ENCODE data around the gene MSH5. TPM values are rescaled to one million over a fixed set of nuclear protein-coding genes. Genes with fewer than 3 reads are reported as not detected.

The MSH5 gene
- 100 to 1,000 TPM in 1 of 2 experiments, 10 to 100 TPM in 1; 92.1 to 126 TPM for total RNA-seq

DNA sequence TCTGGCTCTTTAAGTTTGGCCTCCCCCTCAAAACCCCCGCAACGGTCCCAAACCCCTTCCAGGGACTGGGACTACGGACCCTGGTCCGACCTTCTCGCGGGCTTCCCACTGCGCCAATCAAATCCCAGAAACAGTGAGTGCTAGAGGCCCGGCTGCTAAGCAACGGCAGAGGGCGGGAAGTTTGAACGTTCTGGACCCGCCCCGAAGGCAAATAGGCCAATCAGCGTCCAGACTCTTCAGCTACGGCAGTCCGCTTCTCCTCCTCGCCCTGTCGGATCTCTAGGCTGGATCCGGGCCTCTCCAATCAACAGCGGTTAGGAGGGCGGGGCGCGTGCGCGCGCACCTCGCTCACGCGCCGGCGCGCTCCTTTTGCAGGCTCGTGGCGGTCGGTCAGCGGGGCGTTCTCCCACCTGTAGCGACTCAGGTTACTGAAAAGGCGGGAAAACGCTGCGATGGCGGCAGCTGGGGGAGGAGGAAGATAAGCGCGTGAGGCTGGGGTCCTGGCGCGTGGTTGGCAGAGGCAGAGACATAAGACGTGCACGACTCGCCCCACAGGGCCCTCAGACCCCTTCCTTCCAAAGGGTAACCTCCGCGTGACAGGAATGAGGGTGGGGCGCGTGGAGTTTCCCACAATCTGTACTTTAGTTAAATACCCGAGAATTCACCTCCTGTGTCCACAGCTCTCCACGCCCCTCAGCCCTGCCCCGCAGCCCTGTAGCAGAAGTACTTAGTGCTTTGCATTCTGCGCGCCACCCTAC lies at the start of gene MSH5:
MSH5 (plus strand) TSS at position 367 of the 758 bp plus-strand sequence. CDS start 462 bp downstream, outside the sequence.
- ChIA-PET POLR2A (interaction anchor here (0.5 to 1.6 kb wide), 8 partner anchors 30 to 1241 kb away, joined by 3 to 7 read pairs (median 4); partner anchors contain the start of genes CSNK2B, GPANK1 and NEU1), CTCF (interaction anchor here (0.6 to 3.3 kb wide), 13 partner anchors 9 to 184 kb away, joined by 3 to 15 read pairs (median 4); partner anchors contain the start of genes LSM2 and LY6G6C)
- Mint-ChIP-seq H3K27ac (peak within 1 kb of the TSS; percentile 86), H3K36me3 (ENCODE audit: low read depth) (peaks cover 54% of the 10 kb centered on the region), H3K4me1 (peaks cover 46% of the 10 kb centered on the region), H3K27me3 (no peaks in the 10 kb centered on the region), H3K4me3 (peak within 1 kb of the TSS; percentile 96), H3K9me3 (ENCODE audit: low read depth) (no peaks in the 10 kb centered on the region)
- ATAC-seq (peak; percentile 87), DNase-seq (peak; percentile 98)
- intact Hi-C loops (cut with DNase I, micrococcal nuclease), result loop anchor here (1.0 to 10.0 kb wide), 18 partner anchors 32 to 1465 kb away; partner anchors contain the start of genes LY6G5C (in 2 of the 2), VARS1 (in 2 of the 2), ABHD16A (in 1 of the 2) and AGPAT1 (in 1 of the 2)

GRCh38 chr6:31690231-31691077 lies 49.4 kb upstream of the MSH5 start:
- Mint-ChIP-seq H3K4me1 (peaks cover 7% of the 10 kb centered on the region), H3K36me3 (ENCODE audit: low read depth) (peaks cover 24% of the 10 kb centered on the region), H3K9me3 (ENCODE audit: low read depth) (no peaks in the 10 kb centered on the region), H3K27me3 (no peaks in the 10 kb centered on the region), H3K27ac (peak overlapping the region; percentile 69), H3K4me3 (no peak overlapping the region)
- ATAC-seq (no peak), DNase-seq (no peak)
- POLR2A ChIA-PET, result no interaction called here
- intact Hi-C loops (cut with DNase I, micrococcal nuclease), result no loop called here
- CTCF ChIA-PET, result interaction anchor here (0.6 to 1.7 kb wide), 14 partner anchors 10 to 248 kb away, joined by 3 to 6 read pairs (median 4); partner anchors contain the start of genes LSM2, LY6G5B and TNF

- POLR2A ChIA-PET, result no interaction called here
- DNase-seq (no peak), ATAC-seq (no peak)
- H3K9me3 Mint-ChIP-seq (ENCODE audit: low read depth), result no peaks in the 10 kb centered on the region
- peaks cover 25% of the 10 kb centered on the region for H3K36me3 Mint-ChIP-seq (ENCODE audit: low read depth)
- CTCF ChIA-PET, result interaction anchor here (0.6 to 1.7 kb wide), 10 partner anchors 9 to 200 kb away, joined by 3 to 6 read pairs (median 4); partner anchors contain the start of genes LSM2, LY6G5B and TNF
- H3K4me3 Mint-ChIP-seq, result no peak overlapping the region
- intact Hi-C loops (cut with DNase I, micrococcal nuclease), result no loop called here
- no peak overlapping the region for H3K27ac Mint-ChIP-seq
- H3K27me3 Mint-ChIP-seq, result no peaks in the 10 kb centered on the region
- H3K4me1 Mint-ChIP-seq, result peaks cover 7% of the 10 kb centered on the region
Measured at GRCh38 chr6:31691078-31691463, 48.7 kb upstream of the MSH5 start.

DNA sequence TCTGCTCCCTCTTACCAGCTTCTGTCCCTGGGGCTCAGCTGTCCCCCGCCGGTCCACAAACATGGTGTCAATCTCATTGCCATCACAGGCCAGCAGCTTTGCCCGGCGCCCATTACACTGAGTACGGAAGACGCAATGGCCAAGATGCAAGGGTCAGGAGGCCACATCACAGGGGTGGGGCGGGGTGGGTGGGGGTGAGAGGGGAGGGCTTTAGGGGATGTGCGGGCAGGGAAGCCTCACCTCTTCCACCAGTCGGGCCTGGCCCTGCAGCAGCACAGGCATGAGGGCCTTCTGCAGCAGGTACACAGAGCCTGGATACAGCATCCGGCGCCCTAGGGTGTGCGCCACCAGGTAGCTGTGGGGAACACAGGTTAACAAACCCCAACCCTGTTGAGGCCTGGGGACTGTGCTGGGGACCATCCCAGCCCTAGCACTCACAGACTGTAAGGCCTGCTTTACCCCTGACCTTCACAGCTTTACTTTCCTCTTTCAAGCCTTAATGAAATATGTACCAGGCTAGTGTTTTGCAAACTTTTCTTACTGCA lies 48.2 kb upstream of the MSH5 start:
- peaks cover 25% of the 10 kb centered on the region for H3K36me3 Mint-ChIP-seq (ENCODE audit: low read depth)
- ATAC-seq (no peak), DNase-seq (no peak)
- CTCF ChIA-PET, result interaction anchor here (1.1 to 1.7 kb wide), 4 partner anchors 9 to 138 kb away, joined by 3 to 6 read pairs (median 4); no protein-coding TSS in a partner anchor
- no peak overlapping the region for H3K27ac Mint-ChIP-seq
- H3K4me1 Mint-ChIP-seq, result peaks cover 7% of the 10 kb centered on the region
- H3K9me3 Mint-ChIP-seq (ENCODE audit: low read depth), result no peaks in the 10 kb centered on the region
- intact Hi-C loops (cut with DNase I, micrococcal nuclease), result no loop called here
- H3K27me3 Mint-ChIP-seq, result no peaks in the 10 kb centered on the region
- POLR2A ChIA-PET, result no interaction called here
- H3K4me3 Mint-ChIP-seq, result no peak overlapping the region

- Mint-ChIP-seq H3K9me3 (ENCODE audit: low read depth) (no peaks in the 10 kb centered on the region), H3K36me3 (ENCODE audit: low read depth) (peaks cover 26% of the 10 kb centered on the region), H3K4me1 (peaks cover 9% of the 10 kb centered on the region), H3K27me3 (no peaks in the 10 kb centered on the region), H3K4me3 (no peak overlapping the region), H3K27ac (no peak overlapping the region)
- ChIA-PET POLR2A (no interaction called here), CTCF (interaction anchor here (1.1 to 1.2 kb wide), 2 partner anchors 78 to 138 kb away, joined by 3 read pairs; no protein-coding TSS in a partner anchor)
- ATAC-seq (no peak), DNase-seq (no peak)
- intact Hi-C loops (cut with DNase I, micrococcal nuclease), result no loop called here
Measured at GRCh38 chr6:31692353-31692752, 47.5 kb upstream of the MSH5 start.

- Mint-ChIP-seq H3K9me3 (ENCODE audit: low read depth) (no peaks in the 10 kb centered on the region), H3K4me3 (no peak overlapping the region), H3K27ac (no peak overlapping the region), H3K27me3 (no peaks in the 10 kb centered on the region), H3K4me1 (peaks cover 15% of the 10 kb centered on the region), H3K36me3 (ENCODE audit: low read depth) (peaks cover 25% of the 10 kb centered on the region)
- POLR2A ChIA-PET, result no interaction called here
- intact Hi-C loops (cut with DNase I, micrococcal nuclease), result no loop called here
- ATAC-seq, result no peak
- DNase-seq, result no peak
- CTCF ChIA-PET, result interaction anchor here (1.1 kb wide), 1 partner anchor 77 kb away, joined by 3 read pairs; no protein-coding TSS in a partner anchor
Measured at GRCh38 chr6:31692886-31693285, 46.9 kb upstream of the MSH5 start.

GRCh38 chr6:31693535-31693934 lies 46.3 kb upstream of the MSH5 start:
- Mint-ChIP-seq H3K27ac (no peak overlapping the region), H3K4me1 (peaks cover 17% of the 10 kb centered on the region), H3K36me3 (ENCODE audit: low read depth) (peaks cover 26% of the 10 kb centered on the region), H3K4me3 (no peak overlapping the region), H3K27me3 (no peaks in the 10 kb centered on the region), H3K9me3 (ENCODE audit: low read depth) (no peaks in the 10 kb centered on the region)
- DNase-seq (no peak), ATAC-seq (no peak)
- ChIA-PET POLR2A (interaction anchor here (0.7 kb wide), 1 partner anchor 67 kb away, joined by 4 read pairs; no protein-coding TSS in a partner anchor), CTCF (interaction anchor here (1.0 kb wide), 1 partner anchor 76 kb away, joined by 3 read pairs; no protein-coding TSS in a partner anchor)
- intact Hi-C loops (cut with DNase I, micrococcal nuclease), result no loop called here

DNA sequence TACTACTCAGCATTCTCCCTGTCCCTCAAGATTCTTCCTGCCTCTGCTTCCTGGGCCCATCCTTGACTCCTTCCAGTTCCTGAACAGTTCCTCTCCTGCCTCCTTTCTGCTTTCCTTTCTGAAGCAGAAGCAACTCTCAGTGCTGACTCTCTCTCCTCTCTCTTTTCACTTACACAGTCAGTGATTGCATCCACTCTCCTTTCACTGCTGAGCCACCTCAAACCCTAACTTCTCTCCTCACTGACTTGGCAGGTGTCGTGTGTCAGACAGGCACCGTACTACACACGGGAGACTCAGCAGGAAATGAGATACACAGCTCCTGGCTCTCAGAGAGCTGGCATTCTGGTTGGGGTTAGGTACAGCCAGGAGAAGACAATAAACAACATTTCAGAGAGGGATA lies 42.2 kb upstream of the MSH5 start:
- ATAC-seq (peak; percentile 70), DNase-seq (peak; percentile 34)
- POLR2A ChIA-PET, result no interaction called here
- CTCF ChIA-PET, result interaction anchor here (0.7 to 1.3 kb wide), 3 partner anchors 33 to 134 kb away, joined by 3 read pairs; no protein-coding TSS in a partner anchor
- no peaks in the 10 kb centered on the region for H3K9me3 Mint-ChIP-seq (ENCODE audit: low read depth)
- H3K4me1 Mint-ChIP-seq, result peaks cover 30% of the 10 kb centered on the region
- H3K36me3 Mint-ChIP-seq (ENCODE audit: low read depth), result peaks cover 25% of the 10 kb centered on the region
- no peaks in the 10 kb centered on the region for H3K27me3 Mint-ChIP-seq
- no peak overlapping the region for H3K4me3 Mint-ChIP-seq
- intact Hi-C loops (cut with DNase I, micrococcal nuclease), result no loop called here
- H3K27ac Mint-ChIP-seq, result peak overlapping the region; percentile 80

GRCh38 chr6:31700740-31701401 lies 38.9 kb upstream of the MSH5 start:
- intact Hi-C loops (cut with DNase I, micrococcal nuclease), result no loop called here
- Mint-ChIP-seq H3K4me1 (peaks cover 33% of the 10 kb centered on the region), H3K27ac (peak overlapping the region; percentile 53), H3K4me3 (peak overlapping the region; percentile 99), H3K36me3 (ENCODE audit: low read depth) (peaks cover 15% of the 10 kb centered on the region), H3K27me3 (no peaks in the 10 kb centered on the region), H3K9me3 (ENCODE audit: low read depth) (no peaks in the 10 kb centered on the region)
- ChIA-PET CTCF (interaction anchor here (0.8 to 2.1 kb wide), 2 partner anchors 10 to 102 kb away, joined by 5 to 6 read pairs; no protein-coding TSS in a partner anchor), POLR2A (interaction anchor here (0.5 kb wide), 1 partner anchor 273 kb away, joined by 5 read pairs; no protein-coding TSS in a partner anchor)
- ATAC-seq, result no peak
- DNase-seq, result no peak

GRCh38 chr6:31701666-31702404 lies 38.0 kb upstream of the MSH5 start:
- Mint-ChIP-seq H3K4me1 (peaks cover 33% of the 10 kb centered on the region), H3K4me3 (peak overlapping the region; percentile 99), H3K27me3 (no peaks in the 10 kb centered on the region), H3K9me3 (ENCODE audit: low read depth) (no peaks in the 10 kb centered on the region), H3K27ac (peak overlapping the region; percentile 97), H3K36me3 (ENCODE audit: low read depth) (peaks cover 15% of the 10 kb centered on the region)
- ChIA-PET POLR2A (interaction anchor here (0.5 kb wide), 1 partner anchor 17 kb away, joined by 3 read pairs; no protein-coding TSS in a partner anchor), CTCF (interaction anchor here (0.6 to 2.1 kb wide), 3 partner anchors 11 to 187 kb away, joined by 3 to 6 read pairs (median 3); no protein-coding TSS in a partner anchor)
- DNase-seq (no peak), ATAC-seq (no peak)
- intact Hi-C loops (cut with DNase I, micrococcal nuclease), result loop anchor here (2.0 kb wide), 4 partner anchors 37 to 125 kb away; partner anchors contain the start of genes BAG6 (in 1 of the 2), GPANK1 (in 1 of the 2) and HSPA1B (in 1 of the 2)
